ENCODE results near the gene VPS9D1. TPM values are rescaled to one million over a fixed set of nuclear protein-coding genes. Genes with fewer than 3 reads are reported as not detected.

VPS9D1 gene
- total and polyA plus RNA-seq, 2 experiments from 2014 or later: 2.1 to 2.2 TPM

DNA sequence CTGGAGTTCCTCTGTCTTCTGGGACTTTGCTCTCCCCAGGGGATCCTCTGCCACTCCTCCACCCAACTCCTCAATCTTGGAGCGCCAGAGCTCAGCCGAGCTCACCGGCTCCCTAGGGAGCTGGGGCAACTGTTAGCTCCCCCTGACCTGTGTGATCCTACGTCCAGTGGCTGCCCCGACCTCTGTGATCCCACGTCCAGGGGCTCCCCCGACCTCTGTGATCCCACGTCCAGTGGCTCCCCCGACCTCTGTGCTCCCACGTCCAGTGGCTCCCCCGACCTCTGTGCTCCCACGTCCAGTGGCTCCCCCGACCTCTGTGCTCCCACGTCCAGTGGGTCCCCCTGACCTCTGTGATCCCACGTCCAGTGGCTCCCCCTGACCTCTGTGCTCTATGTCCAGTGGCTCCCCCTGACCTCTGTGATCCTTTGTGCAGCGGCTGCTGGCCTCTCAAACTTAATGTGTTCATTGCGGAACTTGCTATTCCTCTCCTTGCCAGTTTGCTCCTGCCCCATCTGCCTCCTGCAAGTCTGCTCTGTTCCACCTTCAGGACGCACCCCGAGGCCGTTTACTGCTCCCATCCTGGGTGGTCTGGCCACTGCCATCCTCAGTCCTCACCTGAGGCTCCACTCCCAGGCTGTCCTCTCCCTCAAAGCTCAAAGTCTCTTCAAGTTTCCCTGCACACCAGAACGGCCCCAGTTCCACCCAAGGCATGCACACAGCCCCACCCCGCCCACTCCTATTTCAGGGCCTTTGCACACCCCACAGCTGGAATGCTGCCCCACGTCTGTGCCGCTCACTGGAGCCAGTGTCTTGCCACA is 2.8 kb downstream of the VPS9D1 start:
- H3K27me3 Mint-ChIP-seq (ENCODE audit: insufficient read depth, low read depth, poor library complexity): peaks cover 51% of the 10 kb centered on the region
- peaks cover 16% of the 10 kb centered on the region for H3K4me1 Mint-ChIP-seq
- TF ChIP-seq, protein P1, sequence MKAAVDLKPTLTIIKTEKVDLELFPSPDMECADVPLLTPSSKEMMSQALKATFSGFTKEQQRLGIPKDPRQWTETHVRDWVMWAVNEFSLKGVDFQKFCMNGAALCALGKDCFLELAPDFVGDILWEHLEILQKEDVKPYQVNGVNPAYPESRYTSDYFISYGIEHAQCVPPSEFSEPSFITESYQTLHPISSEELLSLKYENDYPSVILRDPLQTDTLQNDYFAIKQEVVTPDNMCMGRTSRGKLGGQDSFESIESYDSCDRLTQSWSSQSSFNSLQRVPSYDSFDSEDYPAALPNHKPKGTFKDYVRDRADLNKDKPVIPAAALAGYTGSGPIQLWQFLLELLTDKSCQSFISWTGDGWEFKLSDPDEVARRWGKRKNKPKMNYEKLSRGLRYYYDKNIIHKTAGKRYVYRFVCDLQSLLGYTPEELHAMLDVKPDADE (IDR thresholded peaks at IDR 0.05): no peak
- no peak for TF ChIP-seq ZNF114 (CRISPR knock-in tag; IDR thresholded peaks at IDR 0.05)
- no peak for TF ChIP-seq NANOG (IDR thresholded peaks at IDR 0.05; ENCODE audit: borderline replicate concordance)
- TF ChIP-seq, protein P2, sequence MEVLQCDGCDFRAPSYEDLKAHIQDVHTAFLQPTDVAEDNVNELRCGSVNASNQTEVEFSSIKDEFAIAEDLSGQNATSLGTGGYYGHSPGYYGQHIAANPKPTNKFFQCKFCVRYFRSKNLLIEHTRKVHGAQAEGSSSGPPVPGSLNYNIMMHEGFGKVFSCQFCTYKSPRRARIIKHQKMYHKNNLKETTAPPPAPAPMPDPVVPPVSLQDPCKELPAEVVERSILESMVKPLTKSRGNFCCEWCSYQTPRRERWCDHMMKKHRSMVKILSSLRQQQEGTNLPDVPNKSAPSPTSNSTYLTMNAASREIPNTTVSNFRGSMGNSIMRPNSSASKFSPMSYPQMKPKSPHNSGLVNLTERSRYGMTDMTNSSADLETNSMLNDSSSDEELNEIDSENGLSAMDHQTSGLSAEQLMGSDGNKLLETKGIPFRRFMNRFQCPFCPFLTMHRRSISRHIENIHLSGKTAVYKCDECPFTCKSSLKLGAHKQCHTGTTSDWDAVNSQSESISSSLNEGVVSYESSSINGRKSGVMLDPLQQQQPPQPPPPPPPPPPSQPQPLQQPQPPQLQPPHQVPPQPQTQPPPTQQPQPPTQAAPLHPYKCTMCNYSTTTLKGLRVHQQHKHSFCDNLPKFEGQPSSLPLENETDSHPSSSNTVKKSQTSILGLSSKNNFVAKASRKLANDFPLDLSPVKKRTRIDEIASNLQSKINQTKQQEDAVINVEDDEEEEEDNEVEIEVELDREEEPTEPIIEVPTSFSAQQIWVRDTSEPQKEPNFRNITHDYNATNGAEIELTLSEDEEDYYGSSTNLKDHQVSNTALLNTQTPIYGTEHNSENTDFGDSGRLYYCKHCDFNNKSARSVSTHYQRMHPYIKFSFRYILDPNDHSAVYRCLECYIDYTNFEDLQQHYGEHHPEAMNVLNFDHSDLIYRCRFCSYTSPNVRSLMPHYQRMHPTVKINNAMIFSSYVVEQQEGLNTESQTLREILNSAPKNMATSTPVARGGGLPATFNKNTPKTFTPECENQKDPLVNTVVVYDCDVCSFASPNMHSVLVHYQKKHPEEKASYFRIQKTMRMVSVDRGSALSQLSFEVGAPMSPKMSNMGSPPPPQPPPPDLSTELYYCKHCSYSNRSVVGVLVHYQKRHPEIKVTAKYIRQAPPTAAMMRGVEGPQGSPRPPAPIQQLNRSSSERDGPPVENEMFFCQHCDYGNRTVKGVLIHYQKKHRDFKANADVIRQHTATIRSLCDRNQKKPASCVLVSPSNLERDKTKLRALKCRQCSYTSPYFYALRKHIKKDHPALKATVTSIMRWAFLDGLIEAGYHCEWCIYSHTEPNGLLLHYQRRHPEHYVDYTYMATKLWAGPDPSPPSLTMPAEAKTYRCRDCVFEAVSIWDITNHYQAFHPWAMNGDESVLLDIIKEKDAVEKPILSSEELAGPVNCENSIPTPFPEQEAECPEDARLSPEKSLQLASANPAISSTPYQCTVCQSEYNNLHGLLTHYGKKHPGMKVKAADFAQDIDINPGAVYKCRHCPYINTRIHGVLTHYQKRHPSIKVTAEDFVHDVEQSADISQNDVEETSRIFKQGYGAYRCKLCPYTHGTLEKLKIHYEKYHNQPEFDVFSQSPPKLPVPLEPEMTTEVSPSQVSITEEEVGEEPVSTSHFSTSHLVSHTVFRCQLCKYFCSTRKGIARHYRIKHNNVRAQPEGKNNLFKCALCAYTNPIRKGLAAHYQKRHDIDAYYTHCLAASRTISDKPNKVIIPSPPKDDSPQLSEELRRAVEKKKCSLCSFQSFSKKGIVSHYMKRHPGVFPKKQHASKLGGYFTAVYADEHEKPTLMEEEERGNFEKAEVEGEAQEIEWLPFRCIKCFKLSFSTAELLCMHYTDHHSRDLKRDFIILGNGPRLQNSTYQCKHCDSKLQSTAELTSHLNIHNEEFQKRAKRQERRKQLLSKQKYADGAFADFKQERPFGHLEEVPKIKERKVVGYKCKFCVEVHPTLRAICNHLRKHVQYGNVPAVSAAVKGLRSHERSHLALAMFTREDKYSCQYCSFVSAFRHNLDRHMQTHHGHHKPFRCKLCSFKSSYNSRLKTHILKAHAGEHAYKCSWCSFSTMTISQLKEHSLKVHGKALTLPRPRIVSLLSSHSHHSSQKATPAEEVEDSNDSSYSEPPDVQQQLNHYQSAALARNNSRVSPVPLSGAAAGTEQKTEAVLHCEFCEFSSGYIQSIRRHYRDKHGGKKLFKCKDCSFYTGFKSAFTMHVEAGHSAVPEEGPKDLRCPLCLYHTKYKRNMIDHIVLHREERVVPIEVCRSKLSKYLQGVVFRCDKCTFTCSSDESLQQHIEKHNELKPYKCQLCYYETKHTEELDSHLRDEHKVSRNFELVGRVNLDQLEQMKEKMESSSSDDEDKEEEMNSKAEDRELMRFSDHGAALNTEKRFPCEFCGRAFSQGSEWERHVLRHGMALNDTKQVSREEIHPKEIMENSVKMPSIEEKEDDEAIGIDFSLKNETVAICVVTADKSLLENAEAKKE (CRISPR knock-in tag; IDR thresholded peaks at IDR 0.05): no peak
- no peak for TF ChIP-seq JUNB (IDR thresholded peaks at IDR 0.05; ENCODE audit: unreplicated experiment)
- TF ChIP-seq POLR2AphosphoS5 (IDR thresholded peaks at IDR 0.05; ENCODE audit: low read depth): no peak
- ATAC-seq (no peak), DNase-seq (ENCODE audit: low spot score) (no peak)
- Histone ChIP-seq H3K4me1 (ENCODE audit: insufficient read depth) (peaks cover 12% of the 10 kb centered on the region), H3K27ac (ENCODE audit: low read depth) (no peak overlapping the region), H3K79me2 (replicated peaks; ENCODE audit: insufficient read depth) (peaks cover 2% of the 10 kb centered on the region), H3K27me3 (ENCODE audit: insufficient read depth) (peaks cover 61% of the 10 kb centered on the region), H3K4me3 (no peak overlapping the region), H2AFZ (no peak overlapping the region), H3K9me2 (ENCODE audit: insufficient read depth) (no peaks in the 10 kb centered on the region), H3F3A (replicated peaks; ENCODE audit: low read depth) (peaks cover 36% of the 10 kb centered on the region), H3K36me3 (ENCODE audit: insufficient read depth) (no peaks in the 10 kb centered on the region; the same call in 1 of the 2 replicates), H4K20me1 (replicated peaks; ENCODE audit: insufficient read depth) (peaks cover 23% of the 10 kb centered on the region), H3K4me2 (no peak overlapping the region)
- peaks cover 44% of the 10 kb centered on the region for H3K36me3 Mint-ChIP-seq (ENCODE audit: low read depth)
- no peak overlapping the region for H3K27ac Mint-ChIP-seq
- 0 out of 3 replicates have a peak overlapping the region, but pooled peaks have one; percentile 24 for H3K4me3 Mint-ChIP-seq
- no peaks in the 10 kb centered on the region; the same call in 2 of the 3 replicates for H3K9me3 Mint-ChIP-seq

Measured in GM23338 (cell line).